H9 (cell line): ENCODE results near the gene RALGAPA1. TPM values are rescaled to one million over a fixed set of nuclear protein-coding genes. Genes with fewer than 3 reads are reported as not detected.
"Not testable (repeated sequence)": the region's sequence is repeated elsewhere in the genome, so short reads cannot be mapped to it uniquely, and the experiment has no call there.

ENCODE experiments used
- DNase-seq: peaks from one replicate; pipeline ENCODE4 v3.0.0-alpha.2; 2017
- H2AFZ ChIP-seq: one replicate; pipeline ENCODE4 v1.6.1; 2013; ENCODE audit warnings: mild to moderate bottlenecking, low read length, control low read depth, moderate library complexity
- H2AK5ac ChIP-seq: 2 replicates; pipeline ENCODE4 v1.6.1; 2013; ENCODE audit warnings: low read length, control low read depth, mixed read lengths; ENCODE audit not compliant: insufficient read length
- H2BK120ac ChIP-seq: one replicate; pipeline ENCODE4 v1.6.1; 2013; ENCODE audit warnings: low read depth, mild to moderate bottlenecking, low read length, control low read depth, inconsistent platforms; ENCODE audit not compliant: poor library complexity, severe bottlenecking
- H2BK12ac ChIP-seq: 2 replicates; pipeline ENCODE4 v1.6.1; 2013; ENCODE audit warnings: low read length, control low read depth, mixed read lengths, low read depth; ENCODE audit not compliant: insufficient read length
- H2BK15ac ChIP-seq: 2 replicates; pipeline ENCODE4 v1.6.1; 2013; ENCODE audit warnings: low read depth, low read length, control low read depth
- H2BK20ac ChIP-seq: one replicate; pipeline ENCODE4 v1.6.1; 2013; ENCODE audit warnings: low read depth, mild to moderate bottlenecking, low read length, control low read depth, inconsistent platforms; ENCODE audit not compliant: poor library complexity, severe bottlenecking
- H2BK5ac ChIP-seq: 2 replicates; pipeline ENCODE4 v1.6.1; 2013; ENCODE audit warnings: low read length, control low read depth, mixed read lengths; ENCODE audit not compliant: insufficient read length
- H3K14ac ChIP-seq: 2 replicates; pipeline ENCODE4 v1.6.1; 2013; ENCODE audit warnings: low read length, control low read depth; ENCODE audit not compliant: insufficient read depth
- H3K18ac ChIP-seq: 2 replicates; pipeline ENCODE4 v1.6.1; 2013; ENCODE audit warnings: low read depth, mild to moderate bottlenecking, mixed read lengths, low read length, control low read depth; ENCODE audit not compliant: insufficient read length
- H3K23ac ChIP-seq: 2 replicates; pipeline ENCODE4 v1.6.1; 2013; ENCODE audit warnings: low read length, control low read depth, mixed read lengths, low read depth; ENCODE audit not compliant: insufficient read length
- H3K23me2 ChIP-seq: 2 replicates; pipeline ENCODE4 v1.6.1; 2013; ENCODE audit warnings: low read depth, mild to moderate bottlenecking, mixed read lengths, low read length, control low read depth; ENCODE audit not compliant: insufficient read length, poor library complexity, severe bottlenecking
- H3K27ac ChIP-seq: 2 replicates; pipeline ENCODE4 v1.5.1; 2013; ENCODE audit warnings: low read length, control low read depth, mixed read lengths, low read depth; ENCODE audit not compliant: insufficient read length
- H3K27me3 ChIP-seq: 2 replicates; pipeline ENCODE4 v1.6.1; 2013; ENCODE audit warnings: low read length, control low read depth, inconsistent platforms; ENCODE audit not compliant: insufficient read depth
- H3K4ac ChIP-seq: 2 replicates; pipeline ENCODE4 v1.6.1; 2013; ENCODE audit warnings: low read depth, mild to moderate bottlenecking, control low read depth, inconsistent platforms, low read length, moderate library complexity
- H3K4me1 ChIP-seq: 2 replicates; pipeline ENCODE4 v1.6.1; 2013; ENCODE audit warnings: low read length, control low read depth, inconsistent platforms; ENCODE audit not compliant: insufficient read depth
- H3K4me2 ChIP-seq: 2 replicates; pipeline ENCODE4 v1.6.1; 2013; ENCODE audit warnings: low read length, control low read depth, mixed read lengths; ENCODE audit not compliant: insufficient read length, insufficient read depth
- H3K56ac ChIP-seq: 2 replicates; pipeline ENCODE4 v1.6.1; 2013; ENCODE audit warnings: low read depth, mild to moderate bottlenecking, mixed read lengths, low read length, control low read depth; ENCODE audit not compliant: insufficient read length
- H3K79me1 ChIP-seq: 2 replicates; pipeline ENCODE4 v1.6.1; 2013; ENCODE audit warnings: low read depth, mild to moderate bottlenecking, moderate library complexity, low read length, control low read depth, inconsistent platforms; ENCODE audit not compliant: insufficient read depth, poor library complexity, severe bottlenecking
- H3K79me2 ChIP-seq: 2 replicates; pipeline ENCODE4 v1.6.1; 2013; ENCODE audit warnings: low read length, control low read depth, inconsistent platforms; ENCODE audit not compliant: insufficient read depth
- H3K9ac ChIP-seq: 2 replicates; pipeline ENCODE4 v1.6.1; 2013; ENCODE audit warnings: low read length, control low read depth, mixed read lengths; ENCODE audit not compliant: insufficient read length; ENCODE audit errors: extremely low read depth
- H3K9me3 ChIP-seq: one replicate; pipeline ENCODE4 v1.6.1; 2013; ENCODE audit warnings: low read depth, low read length, inconsistent platforms; ENCODE audit not compliant: control insufficient read depth
- H3T11ph ChIP-seq: one replicate; pipeline ENCODE4 v1.6.1; 2013; ENCODE audit warnings: mild to moderate bottlenecking, low read length, control low read depth, inconsistent platforms
- H4K20me1 ChIP-seq: one replicate; pipeline ENCODE4 v1.6.1; 2013; ENCODE audit not compliant: control insufficient read depth, insufficient read length, insufficient read depth
- H4K5ac ChIP-seq: 2 replicates; pipeline ENCODE4 v1.6.1; 2013; ENCODE audit warnings: low read depth, mild to moderate bottlenecking, mixed read lengths, low read length, control low read depth; ENCODE audit not compliant: insufficient read length
- H4K8ac ChIP-seq: replicated peaks from 2 replicates; pipeline ENCODE4 v1.6.1; 2013; ENCODE audit warnings: low read length, control low read depth, mixed read lengths, low read depth; ENCODE audit not compliant: insufficient read length
- H4K91ac ChIP-seq: 2 replicates; pipeline ENCODE4 v1.6.1; 2013; ENCODE audit warnings: low read depth, mild to moderate bottlenecking, moderate library complexity, mixed read lengths, low read length, control low read depth; ENCODE audit not compliant: insufficient read length
- H3K27ac Mint-ChIP-seq, 3 experiments: 2 replicates in 2 of 3; 3 replicates in 1 of 3; pipeline ENCODE4 v1.8.0; 2020 to 2021; ENCODE audit warnings: mixed read lengths in 3 of 3, mild to moderate bottlenecking in 1 of 3, moderate library complexity in 1 of 3
- H3K27me3 Mint-ChIP-seq: 2 replicates; pipeline ENCODE4 v1.8.0; 2021; ENCODE audit warnings: low read depth, mild to moderate bottlenecking, moderate library complexity, mixed read lengths
- H3K36me3 Mint-ChIP-seq, 3 experiments: 2 replicates in 2 of 3; 3 replicates in 1 of 3; pipeline ENCODE4 v1.8.0; 2020 to 2021; ENCODE audit warnings: low read depth in 3 of 3, mixed read lengths in 3 of 3; ENCODE audit not compliant: insufficient read depth in 1 of 3
- H3K4me1 Mint-ChIP-seq, 2 experiments: 2 replicates each; pipeline ENCODE4 v1.8.0; 2020; ENCODE audit warnings: mixed read lengths in 2 of 2
- H3K4me3 Mint-ChIP-seq, 2 experiments: 2 replicates in 1 of 2; 3 replicates in 1 of 2; pipeline ENCODE4 v1.8.0; 2020 to 2021; ENCODE audit warnings: mild to moderate bottlenecking in 2 of 2, mixed read lengths in 2 of 2, moderate library complexity in 1 of 2
- H3K9me3 Mint-ChIP-seq, 2 experiments: 2 replicates in 1 of 2; 3 replicates in 1 of 2; pipeline ENCODE4 v1.8.0; 2020; ENCODE audit warnings: mild to moderate bottlenecking in 2 of 2, mixed read lengths in 2 of 2, moderate library complexity in 1 of 2
- WGBS: extraction: QIAGEN DNeasy Blood & Tissue Kit; methylation state at CpG from one replicate; pipeline ENCODE4 v1.1.7; 2013; ENCODE audit warnings: missing lambda C conversion rate, low lambda C conversion rate, mixed read lengths; ENCODE audit not compliant: insufficient read length; ENCODE audit errors: extremely low coverage; 5-methylcytosine and 5-hydroxymethylcytosine counted together
- total RNA-seq: library from RNA; stranded (reverse); gene quantifications from 2 replicates; pipeline ENCODE4 v1.2.1, GENCODE V29; 2021
- TF ChIP-seq, protein P1 (sequence below): fragments of 200-600 bp; sonication (generic); conservative IDR thresholded peaks from 3 replicates; pipeline ENCODE4 v1.8.0; 2021; ENCODE audit warnings: antibody characterized with exemption, mild to moderate bottlenecking

Gene RALGAPA1
- total RNA-seq, 1 experiment from 2014 or later, result 29.8 TPM

GRCh38 chr14:35687335-35687939, 121.7 kb downstream of the RALGAPA1 start:
- no peaks in the 10 kb centered on the region for H4K20me1 ChIP-seq
- TF ChIP-seq, protein P1, sequence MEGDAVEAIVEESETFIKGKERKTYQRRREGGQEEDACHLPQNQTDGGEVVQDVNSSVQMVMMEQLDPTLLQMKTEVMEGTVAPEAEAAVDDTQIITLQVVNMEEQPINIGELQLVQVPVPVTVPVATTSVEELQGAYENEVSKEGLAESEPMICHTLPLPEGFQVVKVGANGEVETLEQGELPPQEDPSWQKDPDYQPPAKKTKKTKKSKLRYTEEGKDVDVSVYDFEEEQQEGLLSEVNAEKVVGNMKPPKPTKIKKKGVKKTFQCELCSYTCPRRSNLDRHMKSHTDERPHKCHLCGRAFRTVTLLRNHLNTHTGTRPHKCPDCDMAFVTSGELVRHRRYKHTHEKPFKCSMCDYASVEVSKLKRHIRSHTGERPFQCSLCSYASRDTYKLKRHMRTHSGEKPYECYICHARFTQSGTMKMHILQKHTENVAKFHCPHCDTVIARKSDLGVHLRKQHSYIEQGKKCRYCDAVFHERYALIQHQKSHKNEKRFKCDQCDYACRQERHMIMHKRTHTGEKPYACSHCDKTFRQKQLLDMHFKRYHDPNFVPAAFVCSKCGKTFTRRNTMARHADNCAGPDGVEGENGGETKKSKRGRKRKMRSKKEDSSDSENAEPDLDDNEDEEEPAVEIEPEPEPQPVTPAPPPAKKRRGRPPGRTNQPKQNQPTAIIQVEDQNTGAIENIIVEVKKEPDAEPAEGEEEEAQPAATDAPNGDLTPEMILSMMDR, result peak; percentile 93
- H3K27ac ChIP-seq, result no peak overlapping the region
- no peaks in the 10 kb centered on the region for H3K4me1 ChIP-seq
- H2BK12ac ChIP-seq, result no peak overlapping the region
- no peaks in the 10 kb centered on the region for H3K27me3 ChIP-seq
- Mint-ChIP-seq H3K4me1 (no peaks in the 10 kb centered on the region), H3K9me3 (no peaks in the 10 kb centered on the region), H3K36me3 (peaks cover 0 to 4% (median 0%) of the 10 kb centered on the region in 3 experiments; a peak in 2 of 7 replicates), H3K4me3 (no peak overlapping the region), H3K27me3 (no peaks in the 10 kb centered on the region), H3K27ac (no peak overlapping the region)
- H2BK20ac ChIP-seq, result no peak overlapping the region
- H3K14ac ChIP-seq, result no peak overlapping the region
- no peak overlapping the region for H3K4me2 ChIP-seq
- no peak overlapping the region for H2BK120ac ChIP-seq
- no peak overlapping the region for H3K18ac ChIP-seq
- no CpG with 5 or more reads among the region's 1 CpG for WGBS
- H4K5ac ChIP-seq, result no peak overlapping the region
- H4K91ac ChIP-seq, result no peak overlapping the region
- H3K9me3 ChIP-seq, result no peaks in the 10 kb centered on the region
- H2AK5ac ChIP-seq, result no peak overlapping the region
- H3K79me1 ChIP-seq, result no peaks in the 10 kb centered on the region
- H4K8ac ChIP-seq, result no peak overlapping the region
- no peaks in the 10 kb centered on the region for H3K79me2 ChIP-seq
- H3K9ac ChIP-seq, result no peak overlapping the region
- H3K56ac ChIP-seq, result no peak overlapping the region
- H2AFZ ChIP-seq, result no peak overlapping the region
- H3K23ac ChIP-seq, result no peak overlapping the region
- H2BK15ac ChIP-seq, result no peak overlapping the region
- DNase-seq, result no peak
- no peaks in the 10 kb centered on the region for H3K23me2 ChIP-seq
- H3T11ph ChIP-seq, result no peak overlapping the region
- no peak overlapping the region for H2BK5ac ChIP-seq
- no peak overlapping the region for H3K4ac ChIP-seq

DNA sequence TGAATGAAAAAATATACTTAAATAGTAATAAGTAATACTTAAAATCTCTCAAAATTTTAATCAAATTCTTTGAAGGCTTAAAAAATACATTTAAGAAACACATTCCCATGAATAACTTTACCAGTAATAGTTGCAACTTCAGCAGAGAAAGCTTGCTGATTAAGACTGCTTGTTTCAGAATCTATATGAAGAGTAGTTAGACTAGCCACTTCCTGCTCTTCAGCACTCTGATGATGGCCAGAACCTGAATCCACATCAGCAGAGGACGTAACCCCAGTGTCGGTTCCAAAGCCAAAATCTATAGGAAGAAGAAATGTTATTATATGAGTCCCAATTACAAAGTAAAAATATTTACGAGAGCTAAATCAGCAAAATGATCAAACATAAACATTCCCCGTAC, 125.4 kb downstream of the RALGAPA1 start:
- not testable (repeated sequence) for H4K91ac ChIP-seq, H3K79me2 ChIP-seq, H2AK5ac ChIP-seq, H2AFZ ChIP-seq, DNase-seq, H3K4me3 Mint-ChIP-seq, H3K27ac Mint-ChIP-seq, H3K18ac ChIP-seq, H2BK120ac ChIP-seq, H3K4me1 Mint-ChIP-seq, H3K23ac ChIP-seq, H3K4me2 ChIP-seq, H3K56ac ChIP-seq, H3K14ac ChIP-seq, H2BK15ac ChIP-seq, H3K9me3 ChIP-seq, H4K20me1 ChIP-seq, H3K9me3 Mint-ChIP-seq, H3K27me3 ChIP-seq, H2BK20ac ChIP-seq, H3K4me1 ChIP-seq, H2BK5ac ChIP-seq, H3K79me1 ChIP-seq, H3K27me3 Mint-ChIP-seq, H3K4ac ChIP-seq, H3K27ac ChIP-seq, H4K8ac ChIP-seq, H4K5ac ChIP-seq, H3K36me3 Mint-ChIP-seq, H3T11ph ChIP-seq, H2BK12ac ChIP-seq, H3K23me2 ChIP-seq, H3K9ac ChIP-seq
- WGBS, result no CpG with 5 or more reads among the region's 4 CpGs
